SKM-1 (cell line): ENCODE results near the gene LOXL3.

Source experiments
- DNase-seq: peaks from one replicate; lab custom pipeline; 2025; ENCODE audit not compliant: unreplicated experiment; lab: John Stamatoyannopoulos, UW

The LOXL3 gene

GRCh38 chr2:74530239-74531187, 23.2 kb downstream of the LOXL3 start:
- no peak for DNase-seq

- DNase-seq = peak; percentile 93
These were observed 24.1 kb downstream of the LOXL3 start, which contains the start of the genes AUP1 and HTRA2 for GRCh38 chr2:74529357-74530238. Gene AUP1 (minus strand): TSS chr2:74529706. CDS start chr2:74529629, 77 bp downstream. Gene HTRA2 (plus strand): TSS chr2:74529933. CDS start chr2:74530007, 74 bp downstream.

- DNase-seq = no peak
These were observed 25.0 kb downstream of the LOXL3 start for GRCh38 chr2:74528600-74529356.

GRCh38 chr2:74527741-74528140, 26.0 kb downstream of the LOXL3 start:
- DNase-seq = no peak

- DNase-seq = no peak
These were observed 27.0 kb downstream of the LOXL3 start for GRCh38 chr2:74526649-74527230.

- DNase-seq = peak; percentile 49
These were observed 27.8 kb downstream of the LOXL3 start, which contains the start of gene DQX1 for GRCh38 chr2:74525717-74526648. Gene DQX1 (minus strand): TSS chr2:74526231. CDS start chr2:74525729, 502 bp downstream.

- no peak for DNase-seq
These were observed 28.6 kb downstream of the LOXL3 start for GRCh38 chr2:74524955-74525716.

- DNase-seq = no peak
These were observed 29.7 kb downstream of the LOXL3 start for GRCh38 chr2:74524005-74524404.

GRCh38 chr2:74522516-74522915, 31.2 kb downstream of the LOXL3 start:
- DNase-seq = no peak

- no peak for DNase-seq
These were observed 37.1 kb downstream of the LOXL3 start for GRCh38 chr2:74516650-74517049.

GRCh38 chr2:74515981-74516633, 37.6 kb downstream of the LOXL3 start:
- DNase-seq = no peak

GRCh38 chr2:74515271-74515980, 38.3 kb downstream of the LOXL3 start:
- no peak for DNase-seq

GRCh38 chr2:74514368-74515270, 39.1 kb downstream of the LOXL3 start, which contains the start of gene TLX2:
Gene TLX2 (plus strand): TSS chr2:74514450. CDS start chr2:74514807, 357 bp downstream.
- DNase-seq = no peak

GRCh38 chr2:74513605-74514367, 40.0 kb downstream of the LOXL3 start:
- no peak for DNase-seq
